Central memory CD4-positive, alpha-beta T cell (primary cell): ENCODE data around the gene FAM83B.

Source experiments
- DNase-seq: peaks from one replicate; pipeline ENCODE4 v3.0.0; 2022

The FAM83B gene

GRCh38 chr6:54981647-54982046 is 135.1 kb downstream of the FAM83B start:
- DNase-seq, result no peak

GRCh38 chr6:54987633-54988290 is 141.2 kb downstream of the FAM83B start:
- no peak for DNase-seq

GRCh38 chr6:54988576-54988975 is 142.0 kb downstream of the FAM83B start:
- no peak for DNase-seq

GRCh38 chr6:54990001-54990400 is 143.4 kb downstream of the FAM83B start:
- DNase-seq, result no peak
